ENCODE results near the gene TAMM41. TPM values are rescaled to one million over a fixed set of nuclear protein-coding genes. Genes with fewer than 3 reads are reported as not detected.

Gene TAMM41
- total and polyA plus RNA-seq, 2 donors (not counting 1 experiment from before 2014, with no cell fraction given), result 36.1 to 52.3 TPM

DNA sequence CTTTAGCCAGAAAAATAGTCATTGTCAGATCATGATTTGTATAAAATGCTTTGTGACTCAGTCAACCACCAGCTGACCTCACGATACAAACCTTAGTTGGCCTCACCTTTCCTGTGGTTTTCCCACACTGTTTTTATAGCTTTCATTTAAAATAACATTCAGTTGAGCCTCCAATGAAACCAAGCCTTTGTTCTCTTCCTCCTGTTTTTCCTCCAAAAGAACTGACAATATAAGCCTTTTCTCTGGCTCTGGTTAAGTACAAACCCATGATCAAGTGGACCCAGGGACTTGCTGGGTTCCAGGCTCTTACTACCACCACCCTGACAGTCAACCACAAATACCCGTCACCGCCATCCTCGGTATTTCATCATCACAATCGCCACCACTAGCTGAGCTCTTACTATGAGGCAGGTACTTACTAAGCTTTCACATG, 81.7 kb downstream of the TAMM41 start:
- no peaks in the 10 kb centered on the region for H3K79me2 ChIP-seq (ENCODE audit: control insufficient read depth, insufficient read depth, low read length)
- no peaks in the 10 kb centered on the region for H3K9me3 ChIP-seq (ENCODE audit: control extremely low read depth in 1 of 3, control insufficient read depth in 2 of 3, insufficient read depth in 1 of 3, low read length in 2 of 3)
- Mint-ChIP-seq H3K9me3 (ENCODE audit: insufficient read depth) (no peaks in the 10 kb centered on the region), H3K27ac (no peak overlapping the region), H3K27me3 (no peaks in the 10 kb centered on the region), H3K4me3 (no peak overlapping the region), H3K4me1 (peaks cover 6% of the 10 kb centered on the region)
- no peak overlapping the region for H3K4me3 ChIP-seq (ENCODE audit: control extremely low read depth in 1 of 5, extremely low read depth in 1 of 5, insufficient read depth in 1 of 5, low read depth in 2 of 5, low read length in 4 of 5)
- POLR2A ChIA-PET, result no interaction called here
- no peak overlapping the region for H3K9ac ChIP-seq (ENCODE audit: low read length)
- TF ChIP-seq EZH2 (IDR thresholded peaks at IDR 0.05; ENCODE audit: borderline replicate concordance, insufficient read depth, low read depth, low read length, poor library complexity, severe bottlenecking), result no peak
- TF ChIP-seq, protein P1, sequence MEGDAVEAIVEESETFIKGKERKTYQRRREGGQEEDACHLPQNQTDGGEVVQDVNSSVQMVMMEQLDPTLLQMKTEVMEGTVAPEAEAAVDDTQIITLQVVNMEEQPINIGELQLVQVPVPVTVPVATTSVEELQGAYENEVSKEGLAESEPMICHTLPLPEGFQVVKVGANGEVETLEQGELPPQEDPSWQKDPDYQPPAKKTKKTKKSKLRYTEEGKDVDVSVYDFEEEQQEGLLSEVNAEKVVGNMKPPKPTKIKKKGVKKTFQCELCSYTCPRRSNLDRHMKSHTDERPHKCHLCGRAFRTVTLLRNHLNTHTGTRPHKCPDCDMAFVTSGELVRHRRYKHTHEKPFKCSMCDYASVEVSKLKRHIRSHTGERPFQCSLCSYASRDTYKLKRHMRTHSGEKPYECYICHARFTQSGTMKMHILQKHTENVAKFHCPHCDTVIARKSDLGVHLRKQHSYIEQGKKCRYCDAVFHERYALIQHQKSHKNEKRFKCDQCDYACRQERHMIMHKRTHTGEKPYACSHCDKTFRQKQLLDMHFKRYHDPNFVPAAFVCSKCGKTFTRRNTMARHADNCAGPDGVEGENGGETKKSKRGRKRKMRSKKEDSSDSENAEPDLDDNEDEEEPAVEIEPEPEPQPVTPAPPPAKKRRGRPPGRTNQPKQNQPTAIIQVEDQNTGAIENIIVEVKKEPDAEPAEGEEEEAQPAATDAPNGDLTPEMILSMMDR (IDR thresholded peaks at IDR 0.05), result no peak
- no peak for DNase-seq
- intact Hi-C loops (cut with micrococcal nuclease), result no loop called here
- ATAC-seq (ENCODE audit: low read depth), result no peak
- H3K36me3 ChIP-seq (replicated peaks in 1 of 2; ENCODE audit: control extremely low read depth in 1 of 2, control insufficient read depth in 1 of 2, extremely low read depth in 1 of 2, insufficient read depth in 2 of 2, low read length in 1 of 2), result no peaks in the 10 kb centered on the region
- WGBS (ENCODE audit: insufficient coverage), result 53% methylated on average over 3 of the region's 5 CpGs
- no peaks in the 10 kb centered on the region for H3K27me3 ChIP-seq (replicated peaks in 1 of 4; ENCODE audit: control extremely low read depth in 1 of 4, control insufficient read depth in 3 of 4, insufficient read depth in 4 of 4, low read length in 3 of 4)
- CTCF ChIA-PET, result interaction anchor here (0.6 kb wide), 1 partner anchor 109 kb away, joined by 3 read pairs; no protein-coding TSS in a partner anchor
- H3K4me2 ChIP-seq (replicated peaks; ENCODE audit: low read depth, low read length, poor library complexity, severe bottlenecking), result no peak overlapping the region
- H4K20me1 ChIP-seq (ENCODE audit: control insufficient read depth, insufficient read depth, low read length, poor library complexity, severe bottlenecking), result no peaks in the 10 kb centered on the region
- no peak overlapping the region for H2AFZ ChIP-seq (ENCODE audit: insufficient read depth, low read depth, low read length, poor library complexity, severe bottlenecking)
- no peak overlapping the region for H3K27ac ChIP-seq (ENCODE audit: low read length in 2 of 2)
- H3K4me1 ChIP-seq (ENCODE audit: control insufficient read depth in 2 of 2, insufficient read depth in 2 of 2, low read length in 2 of 2), result peaks cover under 1 to 2% of the 10 kb centered on the region in 2 donors

DNA sequence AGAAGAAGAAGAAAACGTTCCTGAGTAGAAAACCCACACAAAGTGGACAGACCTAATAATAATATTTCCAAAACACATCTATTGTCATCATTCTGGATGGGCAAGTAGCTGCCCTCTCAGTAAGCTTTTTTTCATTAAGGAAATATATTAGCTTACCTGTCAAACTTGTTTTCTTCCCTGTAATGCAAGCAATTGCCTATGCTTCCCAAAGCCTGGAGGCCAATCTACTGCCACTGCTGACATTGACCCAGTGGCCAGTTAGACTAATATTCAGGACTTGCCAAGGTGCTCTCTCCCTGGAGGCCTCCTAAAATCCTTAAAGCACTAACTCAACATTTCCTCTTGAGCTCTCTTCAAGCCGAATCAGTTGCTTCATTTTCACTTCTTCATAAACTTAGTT, 86.7 kb downstream of the TAMM41 start:
- Mint-ChIP-seq H3K27me3 (no peaks in the 10 kb centered on the region), H3K4me1 (no peaks in the 10 kb centered on the region), H3K27ac (no peak overlapping the region), H3K9me3 (ENCODE audit: insufficient read depth) (no peaks in the 10 kb centered on the region), H3K4me3 (no peak overlapping the region)
- TF ChIP-seq EZH2 (IDR thresholded peaks at IDR 0.05; ENCODE audit: borderline replicate concordance, insufficient read depth, low read depth, low read length, poor library complexity, severe bottlenecking), result no peak
- TF ChIP-seq, protein P1 (IDR thresholded peaks at IDR 0.05), result no peak
- ChIA-PET POLR2A (no interaction called here), CTCF (no interaction called here)
- Histone ChIP-seq H4K20me1 (ENCODE audit: control insufficient read depth, insufficient read depth, low read length, poor library complexity, severe bottlenecking) (no peaks in the 10 kb centered on the region), H2AFZ (ENCODE audit: insufficient read depth, low read depth, low read length, poor library complexity, severe bottlenecking) (no peak overlapping the region), H3K9ac (ENCODE audit: low read length) (no peak overlapping the region), H3K79me2 (ENCODE audit: control insufficient read depth, insufficient read depth, low read length) (no peaks in the 10 kb centered on the region), H3K27ac (ENCODE audit: low read length in 2 of 2) (no peak overlapping the region), H3K4me3 (ENCODE audit: control extremely low read depth in 1 of 5, extremely low read depth in 1 of 5, insufficient read depth in 1 of 5, low read depth in 2 of 5, low read length in 4 of 5) (no peak overlapping the region), H3K4me2 (replicated peaks; ENCODE audit: low read depth, low read length, poor library complexity, severe bottlenecking) (no peak overlapping the region), H3K27me3 (replicated peaks in 1 of 4; ENCODE audit: control extremely low read depth in 1 of 4, control insufficient read depth in 3 of 4, insufficient read depth in 4 of 4, low read length in 3 of 4) (no peaks in the 10 kb centered on the region), H3K36me3 (replicated peaks in 1 of 2; ENCODE audit: control extremely low read depth in 1 of 2, control insufficient read depth in 1 of 2, extremely low read depth in 1 of 2, insufficient read depth in 2 of 2, low read length in 1 of 2) (no peaks in the 10 kb centered on the region), H3K4me1 (ENCODE audit: control insufficient read depth in 2 of 2, insufficient read depth in 2 of 2, low read length in 2 of 2) (no peaks in the 10 kb centered on the region), H3K9me3 (ENCODE audit: control extremely low read depth in 1 of 3, control insufficient read depth in 2 of 3, insufficient read depth in 1 of 3, low read length in 2 of 3) (no peaks in the 10 kb centered on the region)
- no peak for DNase-seq
- WGBS (ENCODE audit: insufficient coverage), result no CpG with 5 or more reads among the region's 2 CpGs
- intact Hi-C loops (cut with micrococcal nuclease), result loop anchor here (10.0 kb wide), 1 partner anchor 1895 kb away; no protein-coding TSS in a partner anchor
- ATAC-seq (ENCODE audit: low read depth), result no peak

Measured in B cell (primary cell).